ENCODE results near the gene LRCH2.
"Not testable (repeated sequence)": the region's sequence is repeated elsewhere in the genome, so short reads cannot be mapped to it uniquely, and the experiment has no call there.

LRCH2 gene, protein sequence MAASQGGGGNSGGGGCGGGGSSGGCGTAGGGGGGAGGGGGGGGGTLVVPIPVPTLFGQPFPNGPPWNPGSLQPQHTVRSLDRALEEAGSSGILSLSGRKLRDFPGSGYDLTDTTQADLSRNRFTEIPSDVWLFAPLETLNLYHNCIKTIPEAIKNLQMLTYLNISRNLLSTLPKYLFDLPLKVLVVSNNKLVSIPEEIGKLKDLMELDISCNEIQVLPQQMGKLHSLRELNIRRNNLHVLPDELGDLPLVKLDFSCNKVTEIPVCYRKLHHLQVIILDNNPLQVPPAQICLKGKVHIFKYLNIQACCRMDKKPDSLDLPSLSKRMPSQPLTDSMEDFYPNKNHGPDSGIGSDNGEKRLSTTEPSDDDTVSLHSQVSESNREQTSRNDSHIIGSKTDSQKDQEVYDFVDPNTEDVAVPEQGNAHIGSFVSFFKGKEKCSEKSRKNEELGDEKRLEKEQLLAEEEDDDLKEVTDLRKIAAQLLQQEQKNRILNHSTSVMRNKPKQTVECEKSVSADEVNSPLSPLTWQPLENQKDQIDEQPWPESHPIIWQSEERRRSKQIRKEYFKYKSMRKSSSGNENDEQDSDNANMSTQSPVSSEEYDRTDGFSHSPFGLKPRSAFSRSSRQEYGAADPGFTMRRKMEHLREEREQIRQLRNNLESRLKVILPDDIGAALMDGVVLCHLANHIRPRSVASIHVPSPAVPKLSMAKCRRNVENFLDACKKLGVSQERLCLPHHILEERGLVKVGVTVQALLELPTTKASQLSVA

DNA sequence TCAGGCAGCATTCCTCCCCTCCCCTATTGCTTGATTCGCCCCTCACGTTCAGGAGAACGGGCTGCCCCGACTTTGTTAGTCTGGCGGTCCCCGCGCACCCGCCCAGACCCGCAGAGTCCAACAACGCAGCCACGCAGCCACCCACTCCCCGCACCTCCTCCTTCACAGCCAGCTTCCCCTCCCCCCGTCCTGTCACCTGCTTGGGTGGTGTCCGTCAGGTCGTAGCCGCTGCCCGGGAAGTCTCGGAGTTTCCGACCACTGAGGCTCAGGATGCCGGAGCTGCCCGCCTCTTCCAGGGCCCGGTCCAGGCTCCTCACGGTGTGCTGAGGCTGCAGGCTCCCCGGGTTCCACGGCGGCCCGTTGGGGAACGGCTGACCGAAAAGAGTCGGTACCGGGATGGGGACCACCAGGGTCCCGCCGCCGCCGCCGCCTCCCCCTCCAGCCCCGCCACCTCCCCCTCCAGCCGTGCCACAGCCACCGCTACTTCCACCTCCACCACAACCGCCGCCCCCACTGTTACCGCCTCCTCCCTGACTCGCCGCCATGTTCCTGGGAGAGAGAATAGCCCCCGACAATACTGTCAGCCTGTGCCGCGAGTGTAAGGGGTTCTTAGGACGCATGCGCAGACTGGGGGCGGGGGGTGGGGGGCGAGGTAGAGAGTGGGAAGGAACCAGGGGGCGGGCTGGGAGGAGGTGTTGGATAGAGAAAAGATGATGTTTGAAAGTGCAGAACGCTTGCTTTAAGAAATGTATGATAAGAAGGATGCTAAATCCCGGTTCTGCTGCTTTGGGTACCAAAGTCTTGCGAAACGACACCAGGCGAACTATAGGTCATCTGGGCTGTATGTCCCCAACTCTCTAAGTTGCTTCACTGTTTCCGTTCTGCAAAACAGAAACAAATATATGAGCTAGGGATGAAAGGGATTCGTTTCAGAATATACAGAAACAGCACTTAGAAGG, at the start of gene LRCH2:
Gene LRCH2, minus strand, starts transcription at position 600 of the 959 bp plus-strand sequence. Its CDS starts 55 bp downstream, at position 545.
- DNase-seq: peak; percentile 57

DNA sequence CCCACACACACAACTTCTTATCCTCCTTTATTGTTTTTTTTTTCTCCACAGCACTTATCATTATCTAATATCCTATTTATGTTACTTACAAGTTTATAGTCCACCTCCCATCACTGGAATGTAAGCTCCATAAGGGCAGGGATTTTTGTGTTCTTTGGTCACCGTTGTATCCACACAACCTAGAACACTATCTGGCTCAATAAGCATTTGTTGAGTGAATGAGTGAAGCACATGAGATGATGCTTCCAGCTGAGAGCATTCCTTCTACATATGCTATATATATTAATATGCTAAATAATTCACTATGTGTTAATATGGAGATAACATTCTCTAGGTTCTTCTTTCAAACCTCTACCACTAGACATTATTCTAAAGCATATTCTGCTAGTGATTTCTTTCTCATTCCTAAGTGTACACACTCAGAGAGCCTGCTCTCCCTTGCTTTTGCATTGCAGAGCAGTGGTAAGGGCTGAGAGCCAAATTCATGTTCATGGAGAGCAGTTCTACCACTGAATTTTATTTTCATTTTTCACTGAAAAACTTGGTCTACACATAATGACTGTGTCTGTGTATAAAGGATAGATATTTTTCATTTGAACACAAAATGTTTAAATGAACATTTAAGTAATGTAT, 35.3 kb upstream of the LRCH2 start:
- no peak for DNase-seq

DNA sequence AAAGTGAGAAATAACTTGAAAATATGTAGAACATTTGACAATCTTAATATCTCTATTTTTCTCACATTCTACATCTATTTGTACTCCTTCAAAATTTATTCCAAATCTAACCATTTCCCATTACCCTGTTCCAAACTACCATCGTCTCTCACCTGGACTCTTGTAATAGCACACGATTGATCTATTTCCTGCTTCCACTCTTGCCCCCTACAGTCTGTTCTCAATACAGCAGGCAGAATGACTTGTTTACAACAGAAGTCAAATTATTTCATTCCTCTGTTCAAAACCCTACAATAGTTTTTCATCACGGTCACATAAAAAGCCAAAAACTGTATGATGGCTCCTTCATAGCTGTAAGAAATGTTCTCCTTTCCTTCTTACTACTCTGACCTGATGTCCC, 34.5 kb upstream of the LRCH2 start:
- DNase-seq: no peak

DNA sequence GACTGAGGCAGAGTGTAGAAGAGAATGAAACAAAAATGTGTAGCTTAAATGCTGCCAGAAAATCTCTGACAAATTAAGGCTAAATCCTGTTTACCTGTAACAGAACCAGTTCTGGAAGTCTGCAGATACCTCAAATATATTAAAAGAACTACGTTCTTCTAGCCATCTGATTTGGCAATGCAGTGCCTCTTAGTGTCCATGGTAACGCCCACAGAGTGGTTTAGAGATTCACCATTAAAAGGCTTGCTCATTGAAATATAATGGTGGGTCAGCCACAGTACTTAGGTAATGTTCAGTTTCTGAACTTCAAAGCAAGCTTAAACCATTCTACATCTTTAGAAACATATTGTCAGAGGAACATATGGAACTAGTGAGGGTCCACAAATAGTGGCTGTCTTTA, 32.4 kb upstream of the LRCH2 start:
- no peak for DNase-seq

DNA sequence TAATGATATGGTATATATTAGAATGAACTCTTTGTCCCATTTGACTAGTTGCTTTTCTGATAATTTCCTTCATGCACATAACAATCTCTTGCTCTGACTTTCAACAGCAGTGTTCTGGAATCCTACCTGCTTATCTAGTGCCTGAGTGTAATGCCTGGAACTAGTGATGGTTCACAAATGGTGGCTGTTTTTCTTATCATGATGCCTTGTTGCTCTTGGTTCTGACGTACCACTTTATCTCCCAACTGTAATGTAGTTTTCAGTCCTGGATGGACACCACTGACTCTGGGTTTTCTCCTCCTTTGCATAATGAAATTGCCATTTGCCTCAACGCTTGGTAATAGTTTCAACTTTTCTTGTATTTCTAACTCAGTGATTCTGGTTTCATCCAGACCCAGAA, 30.1 kb upstream of the LRCH2 start:
- no peak for DNase-seq

DNA sequence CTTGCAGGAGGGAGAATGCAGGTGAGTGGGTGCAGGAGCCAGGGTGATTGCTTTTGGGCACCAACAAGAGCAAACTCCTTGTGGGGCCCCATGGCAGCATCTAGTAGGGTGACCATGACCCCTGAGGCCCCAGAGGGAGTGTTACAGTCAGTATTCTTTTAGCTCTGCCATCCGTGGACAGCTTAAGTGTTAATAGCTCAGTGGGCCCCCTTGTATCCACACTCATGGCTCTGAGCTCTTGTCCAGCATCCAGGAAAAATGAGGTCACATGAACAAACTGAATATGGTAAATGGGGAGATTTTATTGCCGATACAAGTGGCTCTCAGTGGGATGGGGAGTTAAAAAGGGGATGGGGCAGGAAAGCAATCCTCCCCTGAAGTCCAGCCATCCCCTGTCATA, 27.3 kb upstream of the LRCH2 start:
- no peak for DNase-seq

DNA sequence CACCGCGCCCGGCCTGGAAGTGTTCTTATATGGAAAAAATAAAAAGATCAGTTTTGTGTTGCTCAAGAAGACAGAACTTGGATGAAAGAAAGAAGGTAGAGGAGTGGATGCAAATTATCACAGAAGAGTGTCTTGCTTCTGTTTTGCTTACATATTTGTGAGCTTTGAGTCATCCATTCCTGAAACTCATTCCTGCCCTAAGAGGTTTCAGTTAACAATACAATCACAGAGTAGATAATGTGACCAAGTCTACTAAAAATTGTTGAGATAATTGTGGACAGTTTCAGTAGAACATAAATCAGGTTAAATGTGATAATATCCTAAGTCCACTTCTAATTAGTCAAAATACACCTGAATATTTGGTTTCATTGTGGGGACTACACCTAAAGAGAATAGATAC, 26.4 kb upstream of the LRCH2 start:
- DNase-seq: no peak

DNA sequence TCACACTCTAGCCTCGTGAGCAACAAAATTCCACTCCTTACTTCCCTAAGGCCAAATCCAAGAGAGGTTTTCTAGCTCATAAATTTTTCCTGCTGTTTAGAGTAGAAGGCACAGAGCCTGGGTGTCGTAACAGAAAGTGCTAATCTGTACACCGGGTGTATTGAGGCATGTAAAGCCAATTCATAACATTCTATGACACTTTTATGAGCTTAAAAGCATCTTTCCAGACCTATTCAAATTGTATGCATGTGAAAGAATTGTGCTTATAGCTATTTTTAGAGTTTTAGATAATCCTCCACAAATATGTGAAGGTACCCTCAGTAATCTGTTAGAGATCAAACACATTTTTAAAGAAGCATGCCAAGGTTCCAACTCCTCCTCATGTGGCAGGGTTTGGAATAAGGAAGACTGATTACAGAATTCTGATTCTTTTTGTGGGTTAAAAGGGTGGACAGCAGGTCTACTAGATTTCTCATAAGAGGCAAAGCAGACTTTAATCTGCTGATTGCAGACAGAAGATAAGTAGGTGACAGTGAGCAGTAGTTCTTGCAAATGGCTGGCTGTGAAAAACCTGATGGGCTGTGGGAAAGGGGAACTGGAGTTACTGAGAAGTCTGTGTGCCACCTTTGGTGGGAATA, 25.5 kb upstream of the LRCH2 start:
- no peak for DNase-seq

DNA sequence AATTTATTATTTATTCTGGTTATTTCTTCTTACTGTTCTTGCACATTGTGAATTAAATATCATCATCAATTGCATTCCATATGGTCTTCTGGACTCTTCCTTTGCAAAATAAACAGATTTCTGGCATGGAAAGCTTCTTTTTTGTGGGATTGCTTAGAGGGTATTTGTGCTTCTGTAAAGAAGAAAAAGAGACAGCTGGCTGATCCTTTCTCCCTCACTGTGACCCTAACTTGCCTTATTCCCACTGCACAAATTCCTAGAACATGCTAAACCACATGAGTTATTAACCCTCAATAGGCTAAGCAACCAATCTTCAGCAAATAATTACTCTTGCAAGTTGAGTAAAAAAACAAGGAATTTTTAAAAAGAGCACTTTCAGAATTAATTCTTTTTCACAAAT, 23.8 kb upstream of the LRCH2 start:
- DNase-seq: no peak

DNA sequence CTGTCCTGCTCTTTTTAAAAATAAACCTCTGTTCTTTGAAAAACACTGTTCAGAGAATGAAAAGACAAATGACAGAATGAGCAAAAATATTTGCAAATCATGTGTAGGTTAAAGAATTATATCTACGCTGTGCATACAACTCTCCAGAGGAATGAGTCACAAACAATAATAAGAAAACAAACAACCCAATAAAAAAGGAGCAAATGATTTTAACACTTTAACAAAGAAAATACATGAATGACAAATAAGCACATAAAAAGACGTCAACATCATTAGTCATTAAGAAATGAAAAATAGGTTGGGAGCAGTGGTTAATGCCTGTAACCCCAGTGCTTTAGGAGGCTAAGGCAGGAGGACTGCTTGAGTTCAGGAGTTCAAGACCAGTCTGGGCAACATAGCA, 21.1 kb upstream of the LRCH2 start:
- no peak for DNase-seq

DNA sequence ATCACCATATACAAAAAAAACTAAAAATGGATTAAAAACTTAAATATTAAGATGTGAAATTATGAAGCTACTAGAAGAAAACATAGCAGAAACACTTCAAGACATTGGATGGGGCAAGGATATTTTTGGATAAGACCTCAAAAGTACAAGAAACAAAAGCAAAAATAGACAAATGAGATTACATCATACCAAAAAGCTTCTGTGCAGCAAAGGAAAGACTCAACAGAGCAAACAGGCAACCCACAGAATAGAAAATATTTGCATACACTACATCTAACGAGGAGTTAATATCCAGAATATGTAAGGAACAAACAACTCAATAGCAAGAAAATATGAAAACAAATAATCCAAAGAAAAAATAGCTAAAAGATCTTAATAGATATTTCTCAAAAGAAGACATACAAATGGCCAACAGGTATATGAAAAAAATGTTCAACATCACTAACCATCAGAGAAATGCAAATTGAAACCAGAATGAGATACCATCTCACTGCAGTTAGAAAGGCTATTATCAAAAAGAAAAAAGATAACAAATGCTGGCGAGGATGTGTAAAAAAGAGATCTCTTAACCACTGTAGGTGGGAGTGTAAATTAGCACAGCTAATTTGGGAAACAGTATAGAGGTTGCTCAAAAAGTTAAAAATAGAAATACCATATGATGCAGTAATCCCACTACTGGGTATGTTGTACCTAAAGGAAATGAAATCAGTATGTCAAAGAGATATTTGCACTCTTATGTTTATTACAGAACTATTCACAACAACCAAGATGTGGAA, 17.8 kb upstream of the LRCH2 start:
- DNase-seq: no peak

DNA sequence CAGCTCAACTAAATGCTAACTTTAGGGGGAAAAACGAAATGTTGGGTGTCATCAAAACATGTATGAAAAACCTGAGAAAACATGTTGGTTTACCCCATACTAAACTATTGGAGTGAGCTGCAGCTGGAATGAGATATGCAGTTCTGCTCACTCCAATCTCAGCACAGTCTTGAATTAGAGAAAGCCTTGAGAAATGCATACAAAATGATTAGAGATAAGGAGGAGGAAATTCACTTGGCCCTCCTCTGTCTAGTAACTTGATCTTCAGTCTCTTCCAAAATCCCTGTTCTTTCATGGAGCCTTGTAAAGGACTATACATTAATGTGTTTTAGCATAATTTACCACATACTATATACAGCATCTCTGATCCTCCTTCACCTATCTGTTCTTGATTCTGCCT, 3.2 kb upstream of the LRCH2 start:
- no peak for DNase-seq

DNA sequence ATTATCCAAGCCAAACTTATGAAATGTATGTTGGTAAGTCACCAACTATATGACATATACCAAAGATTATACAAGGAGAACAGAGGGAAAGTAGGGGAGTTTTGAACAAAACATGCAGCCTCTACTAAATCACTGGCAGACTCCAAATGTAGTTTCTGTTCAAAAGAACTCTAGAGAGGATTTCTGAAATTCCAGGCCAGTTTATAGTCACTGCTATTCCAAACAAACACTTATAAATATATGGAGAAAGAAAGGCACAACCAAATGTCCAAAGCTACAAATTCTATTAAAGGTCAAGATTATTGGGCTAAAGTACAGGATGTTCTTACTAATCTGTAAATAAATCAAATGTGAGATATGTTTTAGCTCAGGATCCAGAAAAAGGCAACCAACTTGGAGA, 2.7 kb upstream of the LRCH2 start:
- no peak for DNase-seq

DNA sequence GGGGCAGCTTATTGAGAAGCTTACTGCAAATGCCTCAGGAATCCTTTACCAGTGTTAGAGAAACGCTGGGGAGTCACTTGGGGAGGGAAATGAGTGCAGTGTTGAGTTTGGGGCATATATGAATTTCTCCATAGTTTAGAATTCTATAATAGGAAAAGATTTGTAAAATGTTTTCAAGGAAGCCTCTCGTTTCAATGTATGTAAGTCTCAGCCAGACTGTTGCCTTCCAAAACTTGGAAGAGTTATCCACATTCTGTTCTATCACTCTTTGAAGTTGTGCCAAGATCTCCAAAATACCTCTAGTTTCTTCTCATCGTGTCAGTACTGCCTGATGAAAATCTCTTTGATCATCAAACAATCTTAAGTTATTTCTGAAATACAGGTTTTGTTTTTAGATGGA, 565 bp upstream of the LRCH2 start:
- no peak for DNase-seq

DNA sequence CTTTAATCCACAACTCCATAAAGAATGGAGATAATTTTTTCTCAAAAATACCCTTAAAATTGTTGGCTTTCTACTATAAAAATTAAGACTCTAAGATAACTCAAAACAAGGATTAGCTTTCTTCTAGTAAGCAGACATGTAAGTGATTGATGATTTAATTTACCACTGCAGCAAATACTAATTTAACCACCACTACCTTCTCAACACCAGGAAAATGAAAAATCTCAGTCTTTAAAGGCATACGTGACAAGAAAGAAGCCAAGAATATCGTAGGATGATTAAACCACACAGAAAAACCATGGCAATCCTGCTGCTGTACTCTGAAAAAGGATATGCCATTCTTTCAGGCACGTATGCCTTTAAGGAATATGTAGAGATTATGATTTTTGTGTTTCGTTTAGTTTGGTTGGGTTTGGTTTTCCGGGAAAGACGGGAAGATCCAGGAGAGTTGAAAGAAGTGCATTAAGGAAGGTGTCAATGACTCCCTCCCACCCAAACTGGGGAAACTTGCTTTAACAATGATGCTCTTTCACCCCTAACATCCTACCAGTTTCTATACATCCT, 881 bp downstream of the LRCH2 start:
- no peak for DNase-seq

DNA sequence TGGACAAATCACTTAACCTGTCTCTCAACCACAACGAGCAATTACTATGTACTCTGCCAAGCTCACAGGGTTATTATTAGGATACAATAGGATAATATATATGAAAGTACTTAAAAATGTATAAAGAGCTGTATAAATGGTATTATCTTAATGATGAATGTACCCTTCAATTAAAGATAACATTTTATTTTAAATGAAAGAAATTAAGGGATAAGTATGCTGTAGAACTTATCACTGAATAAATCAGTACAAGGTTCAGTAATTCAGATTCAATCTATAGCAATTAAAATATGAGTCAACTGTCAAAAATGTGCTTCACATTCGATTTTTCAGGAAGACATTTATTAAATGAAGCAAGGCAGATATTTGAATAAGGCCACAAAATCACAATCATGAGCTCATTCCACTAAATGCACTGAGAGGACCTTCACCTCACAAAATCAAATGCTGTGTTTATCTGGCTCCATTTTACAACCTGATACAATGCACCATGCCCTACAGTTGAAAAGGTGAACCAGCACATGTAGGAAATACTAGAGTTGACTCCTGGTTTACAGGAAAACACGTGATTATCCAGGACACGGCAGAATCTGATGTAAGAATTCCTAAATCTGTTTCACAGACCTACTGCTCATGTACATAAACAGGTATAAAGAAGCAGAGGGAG, 4.4 kb downstream of the LRCH2 start:
- no peak for DNase-seq

DNA sequence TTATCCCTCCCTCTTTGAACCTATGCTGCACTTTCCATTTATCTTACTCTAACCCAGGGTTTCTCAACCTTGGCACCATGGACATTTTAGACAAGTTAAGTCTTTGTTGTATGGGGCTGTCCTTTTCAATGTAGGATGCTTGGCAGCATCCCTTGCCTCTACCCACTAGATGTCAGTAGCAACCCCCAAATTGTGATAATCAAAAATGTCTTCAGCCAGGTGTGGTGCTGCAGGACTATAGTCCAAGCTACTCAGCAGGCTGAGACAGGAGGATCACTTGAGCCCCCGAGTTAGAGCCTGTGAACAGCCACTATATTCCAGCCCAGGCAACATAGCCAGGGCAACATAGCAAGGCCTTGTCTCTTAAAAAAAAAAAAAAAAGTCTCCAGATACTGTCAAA, 7.0 kb downstream of the LRCH2 start:
- peak; percentile 54 for DNase-seq

DNA sequence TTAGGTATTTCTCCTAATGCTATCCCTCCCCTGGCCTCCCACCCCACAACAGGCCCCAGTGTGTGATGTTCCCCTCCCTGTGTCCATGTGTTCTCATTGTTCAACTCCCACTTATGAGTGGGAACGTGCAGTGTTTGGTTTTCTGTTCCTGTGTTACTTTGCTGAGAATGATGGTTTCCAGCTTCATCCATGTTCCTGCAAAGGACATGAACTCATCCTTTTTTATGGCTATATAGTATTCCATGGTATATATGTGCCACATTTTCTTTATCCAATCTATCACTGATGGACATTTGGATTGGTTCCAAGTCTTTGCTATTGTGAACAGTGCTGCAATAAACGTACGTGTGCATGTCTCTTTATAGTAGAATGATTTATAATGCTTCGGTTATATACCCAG, 16.6 kb downstream of the LRCH2 start:
- not testable (repeated sequence) for DNase-seq

DNA sequence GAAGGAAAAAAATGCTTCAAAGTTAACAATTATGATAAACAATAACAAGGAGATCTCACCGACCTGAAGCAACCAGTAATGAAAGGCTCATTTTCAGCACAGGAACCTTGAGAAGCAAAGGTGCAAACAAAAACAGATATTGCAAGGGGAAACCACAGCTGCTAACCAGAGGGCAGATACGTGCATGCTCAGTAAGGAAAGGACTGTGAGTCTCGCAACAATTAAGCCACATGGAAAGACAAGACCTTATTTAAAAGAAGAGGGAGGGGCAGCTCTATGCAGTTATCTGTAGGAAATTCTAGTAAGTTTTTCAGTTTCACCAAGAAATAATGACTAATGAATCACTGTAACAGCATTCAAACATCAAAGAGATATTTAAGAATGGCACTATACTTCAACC, 19.3 kb downstream of the LRCH2 start:
- no peak for DNase-seq

DNA sequence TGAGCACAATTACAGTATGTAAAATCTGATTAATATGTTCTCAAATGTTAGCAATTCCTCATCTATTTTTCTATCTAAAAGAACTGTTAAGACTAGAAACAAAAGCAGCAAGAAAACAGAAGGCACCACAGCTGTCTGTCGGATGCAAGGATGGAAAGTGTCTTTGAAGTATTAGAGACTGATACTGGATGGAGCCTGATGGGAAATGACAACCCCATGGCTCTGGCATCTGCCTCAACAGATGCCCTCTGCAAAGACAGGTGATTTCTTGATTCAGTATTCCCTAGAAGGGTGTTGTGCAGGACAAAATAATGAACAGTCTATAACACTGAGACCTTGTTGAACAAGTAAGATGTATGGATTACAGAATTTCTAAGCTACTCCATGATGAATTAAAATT, 19.7 kb downstream of the LRCH2 start:
- DNase-seq: no peak

DNA sequence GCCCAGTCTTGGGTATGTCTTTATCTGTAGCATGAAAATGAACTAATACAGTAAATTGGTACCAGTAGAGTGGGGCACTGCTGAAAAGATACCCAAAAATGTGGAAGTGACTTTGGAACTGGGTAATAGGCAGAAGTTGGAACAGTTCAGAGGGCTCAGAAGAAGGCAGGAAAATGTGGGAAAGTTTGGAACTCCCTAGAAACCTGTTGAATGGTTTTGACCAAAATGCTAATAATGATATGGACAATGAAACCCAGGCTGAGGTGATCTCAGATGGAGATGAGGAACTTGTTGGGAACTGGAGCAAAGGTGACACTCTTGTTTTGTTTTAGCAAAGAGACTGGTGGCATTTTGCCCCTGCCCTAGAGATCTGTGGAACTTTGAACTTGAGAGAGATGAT, 24.3 kb downstream of the LRCH2 start:
- not testable (repeated sequence) for DNase-seq
